Neural cell (in vitro differentiated cells): ENCODE measurements around the gene MRPL52. TPM values are rescaled to one million over a fixed set of nuclear protein-coding genes. Genes with fewer than 3 reads are reported as not detected.
"Not testable (repeated sequence)": the region's sequence is repeated elsewhere in the genome, so short reads cannot be mapped to it uniquely, and the experiment has no call there.

Experiments used
- H2AFZ ChIP-seq: fragments of 200-600, 300-800 bp; sonication (generic), shearing (Covaris generic); 2 replicates; pipeline ENCODE4 v1.6.0; 2014; ENCODE audit warnings: low read depth, mild to moderate bottlenecking, antibody characterized with exemption, low read length, moderate library complexity
- H3F3A ChIP-seq: fragments of 200-600 bp; shearing (Covaris generic); 2 replicates; pipeline ENCODE4 v1.6.1; 2016; ENCODE audit warnings: mild to moderate bottlenecking, moderate library complexity, mixed read lengths, antibody characterized with exemption, low read length; ENCODE audit not compliant: insufficient read depth, poor library complexity, severe bottlenecking
- H3K27ac ChIP-seq: fragments of 200-600, 300-800 bp; sonication (generic), shearing (Covaris generic); 2 replicates; pipeline ENCODE4 v1.5.1; 2014; ENCODE audit warnings: mild to moderate bottlenecking, low read length, moderate library complexity
- H3K27me3 ChIP-seq: fragments of 300-800, 200-600 bp; sonication (generic), shearing (Covaris generic); 2 replicates; pipeline ENCODE4 v1.6.0; 2014; ENCODE audit warnings: mild to moderate bottlenecking, low read depth, low read length, moderate library complexity; ENCODE audit not compliant: insufficient read depth
- H3K36me3 ChIP-seq: fragments of 300-800, 200-600 bp; sonication (generic), shearing (Covaris generic); 2 replicates; pipeline ENCODE4 v1.5.1; 2014; ENCODE audit warnings: mild to moderate bottlenecking, antibody characterized with exemption, low read length, moderate library complexity; ENCODE audit not compliant: insufficient read depth
- H3K4me2 ChIP-seq: fragments of 300-800, 200-600 bp; sonication (generic), shearing (Covaris generic); 2 replicates; pipeline ENCODE4 v1.6.0; 2014; ENCODE audit warnings: mild to moderate bottlenecking, low read length
- H3K4me3 ChIP-seq: fragments of 300-800, 200-600 bp; sonication (generic), shearing (Covaris generic); 2 replicates; pipeline ENCODE4 v1.5.1; 2014; ENCODE audit warnings: mild to moderate bottlenecking, low read length, moderate library complexity
- H3K79me2 ChIP-seq: fragments of 200-600 bp; shearing (Covaris generic); replicated peaks from 2 replicates; pipeline ENCODE4 v1.6.0; 2014; ENCODE audit warnings: mild to moderate bottlenecking, low read length, moderate library complexity; ENCODE audit not compliant: insufficient read depth
- H3K9ac ChIP-seq: fragments of 300-800, 200-600 bp; sonication (generic), shearing (Covaris generic); 2 replicates; pipeline ENCODE4 v1.6.1; 2016; ENCODE audit warnings: mild to moderate bottlenecking, low read length, mixed read lengths
- H3K9me2 ChIP-seq: fragments of 200-600 bp; shearing (Covaris generic); 2 replicates; pipeline ENCODE4 v1.6.1; 2016; ENCODE audit warnings: mild to moderate bottlenecking, low read length, mixed read lengths; ENCODE audit not compliant: insufficient read depth
- H3K9me3 ChIP-seq: fragments of 200-600, 300-800 bp; sonication (generic), shearing (Covaris generic); 2 replicates; pipeline ENCODE4 v1.6.1; 2016; ENCODE audit warnings: mild to moderate bottlenecking, mixed run types, low read length, moderate library complexity, mixed read lengths
- H4K20me1 ChIP-seq: fragments of 200-600 bp; shearing (Covaris generic); 2 replicates; pipeline ENCODE4 v1.6.1; 2016; ENCODE audit warnings: mild to moderate bottlenecking, mixed run types; ENCODE audit not compliant: insufficient read depth
- EP300 ChIP-seq: fragments of 450-650 bp; conservative IDR thresholded peaks from 2 replicates; pipeline ENCODE4 v1.6.1; 2014; ENCODE audit warnings: antibody characterized with exemption, mild to moderate bottlenecking, moderate library complexity; ENCODE audit not compliant: poor library complexity, severe bottlenecking
- EZH2 ChIP-seq: fragments of 200-600, 300-800 bp; shearing (Covaris generic), sonication (generic); IDR thresholded peaks from 2 replicates; pipeline ENCODE4 v1.6.1; 2014; ENCODE audit warnings: antibody characterized with exemption, low read length, borderline replicate concordance, mild to moderate bottlenecking; ENCODE audit not compliant: insufficient read depth, poor library complexity, severe bottlenecking
- MXI1 ChIP-seq: fragments of 450-650 bp; conservative IDR thresholded peaks from 2 replicates; pipeline ENCODE4 v1.6.1; 2014; ENCODE audit warnings: antibody characterized with exemption, mild to moderate bottlenecking; ENCODE audit not compliant: poor library complexity, severe bottlenecking
- POLR2AphosphoS5 ChIP-seq: IDR thresholded peaks from 2 replicates; pipeline ENCODE4 v1.6.1; 2012
- RAD21 ChIP-seq: fragments of 450-650 bp; conservative IDR thresholded peaks from 2 replicates; pipeline ENCODE4 v1.6.1; 2014; ENCODE audit warnings: antibody characterized with exemption, mild to moderate bottlenecking, moderate library complexity
- REST ChIP-seq: IDR thresholded peaks from 2 replicates; pipeline ENCODE4 v1.6.1; 2012; ENCODE audit warnings: borderline replicate concordance
- SMC3 ChIP-seq: fragments of 450-650 bp; conservative IDR thresholded peaks from 2 replicates; pipeline ENCODE4 v1.6.1; 2014; ENCODE audit warnings: antibody characterized with exemption, mild to moderate bottlenecking, moderate library complexity; ENCODE audit not compliant: poor library complexity
- TAF1 ChIP-seq: IDR thresholded peaks from 2 replicates; pipeline ENCODE4 v1.6.1; 2012; ENCODE audit warnings: low read depth
- polyA plus RNA-seq: library from polyadenylated mRNA; depleted of rRNA; stranded (reverse); fragments of >200 nt; gene quantifications from 2 replicates; pipeline ENCODE4 v1.2.3, GENCODE V29; 2014
- TF ChIP-seq, protein P1 (sequence below): fragments of 450-650 bp; IDR thresholded peaks from 2 replicates; pipeline ENCODE4 v1.5.1; 2014; ENCODE audit warnings: antibody characterized with exemption, mild to moderate bottlenecking, moderate library complexity; ENCODE audit not compliant: poor library complexity, severe bottlenecking

MRPL52 gene
- polyA plus RNA-seq, 1 donor from 2014 or later, result 161 TPM

DNA sequence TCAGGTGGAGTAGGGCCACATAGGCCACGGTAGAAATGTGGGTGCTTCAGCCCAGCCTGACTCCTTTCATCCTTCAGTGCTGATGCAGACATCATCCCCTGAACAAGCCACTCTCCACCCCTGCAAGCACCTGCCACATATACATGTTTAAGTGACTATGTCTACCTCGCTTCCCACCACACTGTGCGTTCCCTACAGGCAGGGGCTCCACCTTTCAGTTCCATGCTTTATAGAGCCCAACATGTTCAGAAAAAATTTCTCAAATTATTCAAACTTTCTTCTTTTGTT is 26.1 kb upstream of the MRPL52 start:
- Histone ChIP-seq H3K27me3 (no peaks in the 10 kb centered on the region), H3K4me2 (no peak overlapping the region), H4K20me1 (no peaks in the 10 kb centered on the region), H3K9ac (no peak overlapping the region), H3K36me3 (no peaks in the 10 kb centered on the region), H3K9me3 (no peaks in the 10 kb centered on the region), H2AFZ (no peak overlapping the region), H3F3A (no peaks in the 10 kb centered on the region), H3K79me2 (no peaks in the 10 kb centered on the region), H3K27ac (no peak overlapping the region), H3K9me2 (no peaks in the 10 kb centered on the region), H3K4me3 (no peak overlapping the region)
- TF ChIP-seq, protein P1, sequence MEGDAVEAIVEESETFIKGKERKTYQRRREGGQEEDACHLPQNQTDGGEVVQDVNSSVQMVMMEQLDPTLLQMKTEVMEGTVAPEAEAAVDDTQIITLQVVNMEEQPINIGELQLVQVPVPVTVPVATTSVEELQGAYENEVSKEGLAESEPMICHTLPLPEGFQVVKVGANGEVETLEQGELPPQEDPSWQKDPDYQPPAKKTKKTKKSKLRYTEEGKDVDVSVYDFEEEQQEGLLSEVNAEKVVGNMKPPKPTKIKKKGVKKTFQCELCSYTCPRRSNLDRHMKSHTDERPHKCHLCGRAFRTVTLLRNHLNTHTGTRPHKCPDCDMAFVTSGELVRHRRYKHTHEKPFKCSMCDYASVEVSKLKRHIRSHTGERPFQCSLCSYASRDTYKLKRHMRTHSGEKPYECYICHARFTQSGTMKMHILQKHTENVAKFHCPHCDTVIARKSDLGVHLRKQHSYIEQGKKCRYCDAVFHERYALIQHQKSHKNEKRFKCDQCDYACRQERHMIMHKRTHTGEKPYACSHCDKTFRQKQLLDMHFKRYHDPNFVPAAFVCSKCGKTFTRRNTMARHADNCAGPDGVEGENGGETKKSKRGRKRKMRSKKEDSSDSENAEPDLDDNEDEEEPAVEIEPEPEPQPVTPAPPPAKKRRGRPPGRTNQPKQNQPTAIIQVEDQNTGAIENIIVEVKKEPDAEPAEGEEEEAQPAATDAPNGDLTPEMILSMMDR, result no peak
- TF ChIP-seq POLR2AphosphoS5 (no peak), MXI1 (no peak), TAF1 (no peak), EP300 (no peak), SMC3 (no peak), EZH2 (no peak), REST (no peak), RAD21 (no peak)

DNA sequence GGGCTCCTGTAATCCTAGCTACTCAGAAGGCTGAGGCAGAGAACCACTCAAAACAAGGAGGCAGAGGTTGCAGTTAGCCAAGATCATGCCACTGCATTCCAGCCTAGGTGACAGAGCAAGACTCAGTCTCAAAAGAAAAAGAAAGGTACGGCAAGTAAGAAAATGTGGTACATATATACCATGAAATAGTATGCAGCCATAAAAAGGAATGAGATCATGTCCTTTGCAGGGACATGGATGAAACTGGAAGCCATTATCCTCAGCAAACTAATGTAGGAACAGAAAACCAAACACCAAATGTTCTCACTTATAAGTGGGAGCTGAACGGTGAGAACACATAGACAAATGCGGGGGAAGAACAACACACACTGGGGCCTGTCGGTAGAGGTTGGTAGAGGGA is 24.5 kb upstream of the MRPL52 start:
- not testable (repeated sequence) for H3K9me2 ChIP-seq, H3K79me2 ChIP-seq, H3K27me3 ChIP-seq, H3K9ac ChIP-seq, H3K27ac ChIP-seq, H2AFZ ChIP-seq, H3K9me3 ChIP-seq, H3K36me3 ChIP-seq, H3F3A ChIP-seq, H3K4me2 ChIP-seq, H3K4me3 ChIP-seq, H4K20me1 ChIP-seq

- Histone ChIP-seq H3K79me2 (no peaks in the 10 kb centered on the region), H3K36me3 (no peaks in the 10 kb centered on the region), H3K9ac (no peak overlapping the region), H3F3A (no peaks in the 10 kb centered on the region), H3K9me2 (no peaks in the 10 kb centered on the region), H3K27ac (no peak overlapping the region), H3K4me3 (no peak overlapping the region), H3K4me2 (no peak overlapping the region), H2AFZ (no peak overlapping the region), H3K27me3 (no peaks in the 10 kb centered on the region), H3K9me3 (no peaks in the 10 kb centered on the region), H4K20me1 (no peaks in the 10 kb centered on the region)
- TF ChIP-seq, protein P1, result no peak
- TF ChIP-seq REST (no peak), SMC3 (no peak), RAD21 (no peak), MXI1 (no peak), POLR2AphosphoS5 (no peak), TAF1 (no peak), EP300 (no peak), EZH2 (no peak)
Observed at GRCh38 chr14:22807432-22808087, 22.1 kb upstream of the MRPL52 start.
